ENCODE results near the gene LYPD4. TPM values are rescaled to one million over a fixed set of nuclear protein-coding genes. Genes with fewer than 3 reads are reported as not detected.

Gene LYPD4
- total RNA-seq, 1 experiment from 2014 or later, result not detected

DNA sequence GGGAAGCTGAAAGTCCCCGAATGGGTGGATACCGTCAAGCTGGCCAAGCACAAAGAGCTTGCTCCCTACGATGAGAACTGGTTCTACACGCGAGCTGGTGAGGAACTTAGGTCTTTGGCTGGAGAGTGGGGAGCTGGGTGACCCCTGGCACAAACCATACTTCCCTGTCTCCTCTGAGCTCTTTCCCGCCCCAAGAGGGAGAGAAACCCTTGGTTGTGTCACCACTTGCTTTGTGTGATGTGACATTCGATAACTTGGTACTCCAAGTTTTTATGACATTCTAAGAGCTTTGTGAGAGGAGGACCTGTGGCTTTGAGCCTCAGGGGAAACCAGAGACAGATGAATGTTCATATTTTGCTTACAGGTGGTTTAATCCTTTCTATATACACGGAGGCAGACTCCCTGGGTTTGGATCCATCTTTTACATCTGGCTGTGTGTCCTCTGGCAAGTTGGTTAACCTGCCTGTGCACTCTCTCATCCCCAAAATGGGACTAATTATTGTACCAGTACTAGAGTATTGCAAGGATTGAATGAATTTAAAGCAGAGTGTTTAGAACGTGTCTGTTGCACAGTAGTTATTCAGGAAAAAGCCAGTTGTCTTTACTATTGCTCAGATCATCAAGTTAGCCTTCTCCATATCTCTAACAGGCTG, 16.8 kb upstream of the LYPD4 start:
- POLR2A ChIA-PET, result interaction anchor here (0.8 to 2.7 kb wide), 2 partner anchors 10 to 68 kb away, joined by 4 to 30 read pairs; no protein-coding TSS in a partner anchor
- H3K9me3 Mint-ChIP-seq, result no peaks in the 10 kb centered on the region

More for the DNA sequence above, 16.8 kb upstream of the LYPD4 start:
- TF ChIP-seq, protein P1, sequence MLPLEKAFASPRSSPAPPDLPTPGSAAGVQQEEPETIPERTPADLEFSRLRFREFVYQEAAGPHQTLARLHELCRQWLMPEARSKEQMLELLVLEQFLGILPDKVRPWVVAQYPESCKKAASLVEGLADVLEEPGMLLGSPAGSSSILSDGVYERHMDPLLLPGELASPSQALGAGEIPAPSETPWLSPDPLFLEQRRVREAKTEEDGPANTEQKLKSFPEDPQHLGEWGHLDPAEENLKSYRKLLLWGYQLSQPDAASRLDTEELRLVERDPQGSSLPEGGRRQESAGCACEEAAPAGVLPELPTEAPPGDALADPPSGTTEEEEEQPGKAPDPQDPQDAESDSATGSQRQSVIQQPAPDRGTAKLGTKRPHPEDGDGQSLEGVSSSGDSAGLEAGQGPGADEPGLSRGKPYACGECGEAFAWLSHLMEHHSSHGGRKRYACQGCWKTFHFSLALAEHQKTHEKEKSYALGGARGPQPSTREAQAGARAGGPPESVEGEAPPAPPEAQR (CRISPR knock-in tag; IDR thresholded peaks at IDR 0.05), result no peak
- TF ChIP-seq, protein P2, sequence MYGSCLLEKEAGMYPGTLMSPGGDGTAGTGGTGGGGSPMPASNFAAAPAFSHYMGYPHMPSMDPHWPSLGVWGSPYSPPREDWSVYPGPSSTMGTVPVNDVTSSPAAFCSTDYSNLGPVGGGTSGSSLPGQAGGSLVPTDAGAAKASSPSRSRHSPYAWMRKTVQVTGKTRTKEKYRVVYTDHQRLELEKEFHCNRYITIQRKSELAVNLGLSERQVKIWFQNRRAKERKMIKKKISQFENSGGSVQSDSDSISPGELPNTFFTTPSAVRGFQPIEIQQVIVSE (CRISPR knock-in tag; IDR thresholded peaks at IDR 0.05; ENCODE audit: borderline replicate concordance), result no peak
- TF ChIP-seq, protein P3, sequence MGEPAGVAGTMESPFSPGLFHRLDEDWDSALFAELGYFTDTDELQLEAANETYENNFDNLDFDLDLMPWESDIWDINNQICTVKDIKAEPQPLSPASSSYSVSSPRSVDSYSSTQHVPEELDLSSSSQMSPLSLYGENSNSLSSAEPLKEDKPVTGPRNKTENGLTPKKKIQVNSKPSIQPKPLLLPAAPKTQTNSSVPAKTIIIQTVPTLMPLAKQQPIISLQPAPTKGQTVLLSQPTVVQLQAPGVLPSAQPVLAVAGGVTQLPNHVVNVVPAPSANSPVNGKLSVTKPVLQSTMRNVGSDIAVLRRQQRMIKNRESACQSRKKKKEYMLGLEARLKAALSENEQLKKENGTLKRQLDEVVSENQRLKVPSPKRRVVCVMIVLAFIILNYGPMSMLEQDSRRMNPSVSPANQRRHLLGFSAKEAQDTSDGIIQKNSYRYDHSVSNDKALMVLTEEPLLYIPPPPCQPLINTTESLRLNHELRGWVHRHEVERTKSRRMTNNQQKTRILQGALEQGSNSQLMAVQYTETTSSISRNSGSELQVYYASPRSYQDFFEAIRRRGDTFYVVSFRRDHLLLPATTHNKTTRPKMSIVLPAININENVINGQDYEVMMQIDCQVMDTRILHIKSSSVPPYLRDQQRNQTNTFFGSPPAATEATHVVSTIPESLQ (CRISPR knock-in tag; IDR thresholded peaks at IDR 0.05), result no peak
- TF ChIP-seq, protein P4, sequence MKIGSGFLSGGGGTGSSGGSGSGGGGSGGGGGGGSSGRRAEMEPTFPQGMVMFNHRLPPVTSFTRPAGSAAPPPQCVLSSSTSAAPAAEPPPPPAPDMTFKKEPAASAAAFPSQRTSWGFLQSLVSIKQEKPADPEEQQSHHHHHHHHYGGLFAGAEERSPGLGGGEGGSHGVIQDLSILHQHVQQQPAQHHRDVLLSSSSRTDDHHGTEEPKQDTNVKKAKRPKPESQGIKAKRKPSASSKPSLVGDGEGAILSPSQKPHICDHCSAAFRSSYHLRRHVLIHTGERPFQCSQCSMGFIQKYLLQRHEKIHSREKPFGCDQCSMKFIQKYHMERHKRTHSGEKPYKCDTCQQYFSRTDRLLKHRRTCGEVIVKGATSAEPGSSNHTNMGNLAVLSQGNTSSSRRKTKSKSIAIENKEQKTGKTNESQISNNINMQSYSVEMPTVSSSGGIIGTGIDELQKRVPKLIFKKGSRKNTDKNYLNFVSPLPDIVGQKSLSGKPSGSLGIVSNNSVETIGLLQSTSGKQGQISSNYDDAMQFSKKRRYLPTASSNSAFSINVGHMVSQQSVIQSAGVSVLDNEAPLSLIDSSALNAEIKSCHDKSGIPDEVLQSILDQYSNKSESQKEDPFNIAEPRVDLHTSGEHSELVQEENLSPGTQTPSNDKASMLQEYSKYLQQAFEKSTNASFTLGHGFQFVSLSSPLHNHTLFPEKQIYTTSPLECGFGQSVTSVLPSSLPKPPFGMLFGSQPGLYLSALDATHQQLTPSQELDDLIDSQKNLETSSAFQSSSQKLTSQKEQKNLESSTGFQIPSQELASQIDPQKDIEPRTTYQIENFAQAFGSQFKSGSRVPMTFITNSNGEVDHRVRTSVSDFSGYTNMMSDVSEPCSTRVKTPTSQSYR (CRISPR knock-in tag; IDR thresholded peaks at IDR 0.05), result no peak
- TF ChIP-seq ZNF317 (CRISPR knock-in tag; IDR thresholded peaks at IDR 0.05; ENCODE audit: borderline replicate concordance, low read depth), result no peak
- no peak for TF ChIP-seq ZNF416 (CRISPR knock-in tag; IDR thresholded peaks at IDR 0.05)
- TF ChIP-seq, protein P5, sequence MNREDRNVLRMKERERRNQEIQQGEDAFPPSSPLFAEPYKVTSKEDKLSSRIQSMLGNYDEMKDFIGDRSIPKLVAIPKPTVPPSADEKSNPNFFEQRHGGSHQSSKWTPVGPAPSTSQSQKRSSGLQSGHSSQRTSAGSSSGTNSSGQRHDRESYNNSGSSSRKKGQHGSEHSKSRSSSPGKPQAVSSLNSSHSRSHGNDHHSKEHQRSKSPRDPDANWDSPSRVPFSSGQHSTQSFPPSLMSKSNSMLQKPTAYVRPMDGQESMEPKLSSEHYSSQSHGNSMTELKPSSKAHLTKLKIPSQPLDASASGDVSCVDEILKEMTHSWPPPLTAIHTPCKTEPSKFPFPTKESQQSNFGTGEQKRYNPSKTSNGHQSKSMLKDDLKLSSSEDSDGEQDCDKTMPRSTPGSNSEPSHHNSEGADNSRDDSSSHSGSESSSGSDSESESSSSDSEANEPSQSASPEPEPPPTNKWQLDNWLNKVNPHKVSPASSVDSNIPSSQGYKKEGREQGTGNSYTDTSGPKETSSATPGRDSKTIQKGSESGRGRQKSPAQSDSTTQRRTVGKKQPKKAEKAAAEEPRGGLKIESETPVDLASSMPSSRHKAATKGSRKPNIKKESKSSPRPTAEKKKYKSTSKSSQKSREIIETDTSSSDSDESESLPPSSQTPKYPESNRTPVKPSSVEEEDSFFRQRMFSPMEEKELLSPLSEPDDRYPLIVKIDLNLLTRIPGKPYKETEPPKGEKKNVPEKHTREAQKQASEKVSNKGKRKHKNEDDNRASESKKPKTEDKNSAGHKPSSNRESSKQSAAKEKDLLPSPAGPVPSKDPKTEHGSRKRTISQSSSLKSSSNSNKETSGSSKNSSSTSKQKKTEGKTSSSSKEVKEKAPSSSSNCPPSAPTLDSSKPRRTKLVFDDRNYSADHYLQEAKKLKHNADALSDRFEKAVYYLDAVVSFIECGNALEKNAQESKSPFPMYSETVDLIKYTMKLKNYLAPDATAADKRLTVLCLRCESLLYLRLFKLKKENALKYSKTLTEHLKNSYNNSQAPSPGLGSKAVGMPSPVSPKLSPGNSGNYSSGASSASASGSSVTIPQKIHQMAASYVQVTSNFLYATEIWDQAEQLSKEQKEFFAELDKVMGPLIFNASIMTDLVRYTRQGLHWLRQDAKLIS (CRISPR knock-in tag; IDR thresholded peaks at IDR 0.05; ENCODE audit: borderline replicate concordance), result no peak
- no peak for TF ChIP-seq ESRRA (CRISPR knock-in tag; IDR thresholded peaks at IDR 0.05; ENCODE audit: borderline replicate concordance)
- TF ChIP-seq TEAD4 (CRISPR knock-in tag; IDR thresholded peaks at IDR 0.05), result no peak
- TF ChIP-seq NFATC4 (CRISPR knock-in tag; IDR thresholded peaks at IDR 0.05), result no peak
- TF ChIP-seq, protein P6, sequence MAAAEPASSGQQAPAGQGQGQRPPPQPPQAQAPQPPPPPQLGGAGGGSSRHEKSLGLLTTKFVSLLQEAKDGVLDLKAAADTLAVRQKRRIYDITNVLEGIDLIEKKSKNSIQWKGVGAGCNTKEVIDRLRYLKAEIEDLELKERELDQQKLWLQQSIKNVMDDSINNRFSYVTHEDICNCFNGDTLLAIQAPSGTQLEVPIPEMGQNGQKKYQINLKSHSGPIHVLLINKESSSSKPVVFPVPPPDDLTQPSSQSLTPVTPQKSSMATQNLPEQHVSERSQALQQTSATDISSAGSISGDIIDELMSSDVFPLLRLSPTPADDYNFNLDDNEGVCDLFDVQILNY (CRISPR knock-in tag; IDR thresholded peaks at IDR 0.05), result no peak
- TF ChIP-seq, protein P7, sequence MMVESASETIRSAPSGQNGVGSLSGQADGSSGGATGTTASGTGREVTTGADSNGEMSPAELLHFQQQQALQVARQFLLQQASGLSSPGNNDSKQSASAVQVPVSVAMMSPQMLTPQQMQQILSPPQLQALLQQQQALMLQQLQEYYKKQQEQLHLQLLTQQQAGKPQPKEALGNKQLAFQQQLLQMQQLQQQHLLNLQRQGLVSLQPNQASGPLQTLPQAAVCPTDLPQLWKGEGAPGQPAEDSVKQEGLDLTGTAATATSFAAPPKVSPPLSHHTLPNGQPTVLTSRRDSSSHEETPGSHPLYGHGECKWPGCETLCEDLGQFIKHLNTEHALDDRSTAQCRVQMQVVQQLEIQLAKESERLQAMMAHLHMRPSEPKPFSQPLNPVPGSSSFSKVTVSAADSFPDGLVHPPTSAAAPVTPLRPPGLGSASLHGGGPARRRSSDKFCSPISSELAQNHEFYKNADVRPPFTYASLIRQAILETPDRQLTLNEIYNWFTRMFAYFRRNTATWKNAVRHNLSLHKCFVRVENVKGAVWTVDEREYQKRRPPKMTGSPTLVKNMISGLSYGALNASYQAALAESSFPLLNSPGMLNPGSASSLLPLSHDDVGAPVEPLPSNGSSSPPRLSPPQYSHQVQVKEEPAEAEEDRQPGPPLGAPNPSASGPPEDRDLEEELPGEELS (CRISPR knock-in tag; IDR thresholded peaks at IDR 0.05), result no peak
- H3K4me1 Mint-ChIP-seq, result peaks cover 49% of the 10 kb centered on the region
- no peak for DNase-seq (ENCODE audit: low spot score)
- peaks cover 8% of the 10 kb centered on the region for H3K27me3 Mint-ChIP-seq (ENCODE audit: low read depth)
- peak overlapping the region; percentile 92 for H3K27ac Mint-ChIP-seq
- CTCF ChIA-PET, result interaction anchor here (1.8 to 2.1 kb wide), 2 partner anchors 12 to 154 kb away, joined by 5 to 14 read pairs; no protein-coding TSS in a partner anchor
- peak overlapping the region; percentile 94 for H3K4me3 Mint-ChIP-seq
- no peak for ATAC-seq
- peaks cover 55% of the 10 kb centered on the region for H3K36me3 Mint-ChIP-seq

All from WTC11 (cell line).